Astrocyte of the spinal cord (primary cell): ENCODE measurements around the gene SLC17A1.

Source experiments
- DNase-seq: peaks from one replicate; pipeline ENCODE4 v3.0.0; 2011; ENCODE audit warnings: low read depth, low spot score
- H3K4me3 ChIP-seq: 2 replicates; pipeline ENCODE4 v1.5.1; 2011; ENCODE audit warnings: low read depth, mild to moderate bottlenecking, low read length, moderate library complexity
- CTCF ChIP-seq: IDR thresholded peaks from 2 replicates; pipeline ENCODE4 v1.5.1; 2012; ENCODE audit warnings: low read depth, mild to moderate bottlenecking, low read length, inconsistent platforms
- in situ Hi-C: cut with HindIII; loops from 2 replicates; pipeline ENCODE4 v1.10.0; 2017; ENCODE audit warnings: low sequenced_read_pairs

The SLC17A1 gene

GRCh38 chr6:25862199-25862598, 30.3 kb upstream of the SLC17A1 start:
- in situ Hi-C loops, result no loop called here
- TF ChIP-seq CTCF, result no peak
- no peak overlapping the region for H3K4me3 ChIP-seq
- DNase-seq, result no peak

- DNase-seq, result no peak
- TF ChIP-seq CTCF, result no peak
- H3K4me3 ChIP-seq, result no peak overlapping the region
- in situ Hi-C loops, result no loop called here
Measured at GRCh38 chr6:25852756-25853155, 20.9 kb upstream of the SLC17A1 start.

- no peak overlapping the region for H3K4me3 ChIP-seq
- in situ Hi-C loops, result no loop called here
- DNase-seq, result no peak
- no peak for TF ChIP-seq CTCF
Measured at GRCh38 chr6:25851961-25852360, 20.1 kb upstream of the SLC17A1 start.

GRCh38 chr6:25844518-25844917, 12.7 kb upstream of the SLC17A1 start:
- H3K4me3 ChIP-seq, result no peak overlapping the region
- in situ Hi-C loops, result no loop called here
- DNase-seq, result no peak
- no peak for TF ChIP-seq CTCF

GRCh38 chr6:25842526-25842925, 10.7 kb upstream of the SLC17A1 start:
- TF ChIP-seq CTCF, result no peak
- in situ Hi-C loops, result no loop called here

GRCh38 chr6:25835442-25836283, 3.8 kb upstream of the SLC17A1 start:
- DNase-seq, result no peak
- in situ Hi-C loops, result no loop called here
- no peak for TF ChIP-seq CTCF
- H3K4me3 ChIP-seq, result no peak overlapping the region

More at GRCh38 chr6:25842526-25842925, 10.7 kb upstream of the SLC17A1 start:
- no peak overlapping the region for H3K4me3 ChIP-seq
- no peak for DNase-seq
